MM.1S (cell line): ENCODE results near the gene ITLN2.

ENCODE experiments used
- DNase-seq: peaks from one replicate; pipeline ENCODE4 v3.0.0-alpha.2; 2015
- H2AFZ ChIP-seq: fragments of 300-600 bp; sonication (generic); 2 replicates; pipeline ENCODE4 v1.6.0; 2016; ENCODE audit warnings: antibody characterized with exemption, low read length
- H3F3A ChIP-seq: fragments of 300-600 bp; sonication (generic); 2 replicates; pipeline ENCODE4 v1.6.1; 2016; ENCODE audit warnings: mild to moderate bottlenecking, antibody characterized with exemption, low read length, moderate library complexity, mixed read lengths; ENCODE audit not compliant: insufficient read depth
- H3K27ac ChIP-seq: fragments of 300-600 bp; sonication (generic); 2 replicates; pipeline ENCODE4 v1.5.1; 2016; ENCODE audit warnings: mild to moderate bottlenecking, low read length
- H3K27me3 ChIP-seq: fragments of 300-600 bp; sonication (generic); replicated peaks from 2 replicates; pipeline ENCODE4 v1.6.0; 2016; ENCODE audit warnings: low read length; ENCODE audit not compliant: insufficient read depth
- H3K36me3 ChIP-seq: fragments of 300-600 bp; sonication (generic); replicated peaks from 2 replicates; pipeline ENCODE4 v1.6.1; 2016; ENCODE audit warnings: mild to moderate bottlenecking, low read length, mixed read lengths; ENCODE audit not compliant: insufficient read depth
- H3K4me1 ChIP-seq: fragments of 300-600 bp; sonication (generic); 2 replicates; pipeline ENCODE4 v1.6.1; 2016; ENCODE audit warnings: low read length, mixed read lengths
- H3K4me2 ChIP-seq: fragments of 300-600 bp; sonication (generic); 2 replicates; pipeline ENCODE4 v1.6.0; 2016; ENCODE audit warnings: low read depth, low read length
- H3K4me3 ChIP-seq: fragments of 300-600 bp; sonication (generic); 2 replicates; pipeline ENCODE4 v1.5.1; 2016; ENCODE audit warnings: low read length, mixed read lengths
- H3K79me2 ChIP-seq: fragments of 300-600 bp; sonication (generic); 2 replicates; pipeline ENCODE4 v1.6.1; 2016; ENCODE audit warnings: mixed run types, low read length, mixed read lengths
- H3K9ac ChIP-seq: fragments of 300-600 bp; sonication (generic); 2 replicates; pipeline ENCODE4 v1.6.1; 2016; ENCODE audit warnings: low read length, mixed read lengths
- H3K9me2 ChIP-seq: fragments of 300-600 bp; sonication (generic); replicated peaks from 2 replicates; pipeline ENCODE4 v1.6.1; 2016; ENCODE audit warnings: mild to moderate bottlenecking, low read length, mixed read lengths; ENCODE audit not compliant: insufficient read depth
- H3K9me3 ChIP-seq: fragments of 300-600 bp; sonication (generic); replicated peaks from 2 replicates; pipeline ENCODE4 v1.6.1; 2016; ENCODE audit warnings: mild to moderate bottlenecking, low read length, mixed read lengths; ENCODE audit not compliant: insufficient read depth
- H4K20me1 ChIP-seq: fragments of 300-600 bp; sonication (generic); 2 replicates; pipeline ENCODE4 v1.6.1; 2016; ENCODE audit warnings: mild to moderate bottlenecking, low read length, moderate library complexity, mixed read lengths; ENCODE audit not compliant: insufficient read depth
- CTCF ChIP-seq: fragments of 300-600 bp; sonication (generic); IDR thresholded peaks from 2 replicates; pipeline ENCODE4 v1.5.1; 2016; ENCODE audit warnings: antibody characterized with exemption, low read length, mixed read lengths
- EZH2 ChIP-seq: fragments of 300-600 bp; sonication (generic); optimal IDR thresholded peaks from 2 replicates; pipeline ENCODE3; 2017; ENCODE audit warnings: low read depth, mild to moderate bottlenecking, antibody characterized with exemption, low read length, mixed read lengths
- EZH2phosphoT487 ChIP-seq: fragments of 300-600 bp; sonication (generic); IDR thresholded peaks from 2 replicates; pipeline ENCODE4 v1.6.1; 2018; ENCODE audit warnings: antibody characterized with exemption, low read length

Gene ITLN2

GRCh38 chr1:160975026-160975425 lies 20.4 kb upstream of the ITLN2 start:
- no peaks in the 10 kb centered on the region for H3K79me2 ChIP-seq
- H3K4me2 ChIP-seq = no peak overlapping the region
- H2AFZ ChIP-seq = no peak overlapping the region
- H3K36me3 ChIP-seq = no peaks in the 10 kb centered on the region
- H3K4me1 ChIP-seq = no peaks in the 10 kb centered on the region
- no peak overlapping the region for H3K27ac ChIP-seq
- DNase-seq = no peak
- H3K9me2 ChIP-seq = no peaks in the 10 kb centered on the region
- H3K27me3 ChIP-seq = no peaks in the 10 kb centered on the region
- no peaks in the 10 kb centered on the region for H3K9me3 ChIP-seq
- no peak overlapping the region for H3K9ac ChIP-seq
- no peaks in the 10 kb centered on the region for H3F3A ChIP-seq
- H4K20me1 ChIP-seq = no peaks in the 10 kb centered on the region
- no peak overlapping the region for H3K4me3 ChIP-seq
- TF ChIP-seq EZH2 = no peak
- no peak for TF ChIP-seq EZH2phosphoT487
- TF ChIP-seq CTCF = no peak

- H3K4me1 ChIP-seq = no peaks in the 10 kb centered on the region
- no peak overlapping the region for H3K4me2 ChIP-seq
- H4K20me1 ChIP-seq = no peaks in the 10 kb centered on the region
- no peaks in the 10 kb centered on the region for H3K9me3 ChIP-seq
- H2AFZ ChIP-seq = no peak overlapping the region
- H3K36me3 ChIP-seq = no peaks in the 10 kb centered on the region
- no peaks in the 10 kb centered on the region for H3F3A ChIP-seq
- DNase-seq = no peak
- no peaks in the 10 kb centered on the region for H3K79me2 ChIP-seq
- no peaks in the 10 kb centered on the region for H3K9me2 ChIP-seq
- H3K4me3 ChIP-seq = no peak overlapping the region
- H3K9ac ChIP-seq = no peak overlapping the region
- no peak overlapping the region for H3K27ac ChIP-seq
- TF ChIP-seq EZH2 = no peak
- TF ChIP-seq CTCF = no peak
- no peak for TF ChIP-seq EZH2phosphoT487
- H3K27me3 ChIP-seq = no peaks in the 10 kb centered on the region
These were observed 18.9 kb upstream of the ITLN2 start for GRCh38 chr1:160973491-160973890.

GRCh38 chr1:160972939-160973338 lies 18.3 kb upstream of the ITLN2 start:
- Histone ChIP-seq H3K9me3 (no peaks in the 10 kb centered on the region), H3K4me3 (no peak overlapping the region), H2AFZ (no peak overlapping the region), H4K20me1 (no peaks in the 10 kb centered on the region), H3K27me3 (no peaks in the 10 kb centered on the region), H3F3A (no peaks in the 10 kb centered on the region), H3K27ac (no peak overlapping the region), H3K4me2 (no peak overlapping the region), H3K4me1 (no peaks in the 10 kb centered on the region), H3K79me2 (no peaks in the 10 kb centered on the region), H3K36me3 (no peaks in the 10 kb centered on the region), H3K9ac (no peak overlapping the region), H3K9me2 (no peaks in the 10 kb centered on the region)
- no peak for DNase-seq
- TF ChIP-seq CTCF = no peak
- no peak for TF ChIP-seq EZH2phosphoT487
